H54 (cell line): ENCODE results near the gene TTBK2.

Source experiments
- DNase-seq: peaks from one replicate; pipeline ENCODE4 v3.0.0; 2011; ENCODE audit warnings: low spot score, mixed read lengths; ENCODE audit not compliant: insufficient read length
- FAIRE-seq: peaks from 3 replicates; lab custom pipeline; 2011; peaks lifted over from hg19 to GRCh38; lab: Jason Lieb, UNC
- POLR2A ChIP-seq: IDR thresholded peaks from 2 replicates; pipeline ENCODE4 v1.6.1; 2011; ENCODE audit warnings: low read depth, mild to moderate bottlenecking, low read length

TTBK2 gene

GRCh38 chr15:42726114-42726513 is 194.5 kb downstream of the TTBK2 start:
- FAIRE-seq = no peak
- DNase-seq = no peak
- TF ChIP-seq POLR2A = no peak

- FAIRE-seq (no peak), DNase-seq (no peak)
- no peak for TF ChIP-seq POLR2A
These were observed 195.2 kb downstream of the TTBK2 start for GRCh38 chr15:42725331-42725903.

- DNase-seq (no peak), FAIRE-seq (no peak)
- no peak for TF ChIP-seq POLR2A
These were observed 196.3 kb downstream of the TTBK2 start for GRCh38 chr15:42724276-42724675.

- no peak for FAIRE-seq
- TF ChIP-seq POLR2A = no peak
- no peak for DNase-seq
These were observed 197.5 kb downstream of the TTBK2 start for GRCh38 chr15:42723068-42723467.

- FAIRE-seq = no peak
- DNase-seq = no peak
- no peak for TF ChIP-seq POLR2A
These were observed 198.7 kb downstream of the TTBK2 start for GRCh38 chr15:42721916-42722315.

- FAIRE-seq = no peak
- DNase-seq = no peak
- no peak for TF ChIP-seq POLR2A
These were observed 199.6 kb downstream of the TTBK2 start for GRCh38 chr15:42721016-42721415.

DNA sequence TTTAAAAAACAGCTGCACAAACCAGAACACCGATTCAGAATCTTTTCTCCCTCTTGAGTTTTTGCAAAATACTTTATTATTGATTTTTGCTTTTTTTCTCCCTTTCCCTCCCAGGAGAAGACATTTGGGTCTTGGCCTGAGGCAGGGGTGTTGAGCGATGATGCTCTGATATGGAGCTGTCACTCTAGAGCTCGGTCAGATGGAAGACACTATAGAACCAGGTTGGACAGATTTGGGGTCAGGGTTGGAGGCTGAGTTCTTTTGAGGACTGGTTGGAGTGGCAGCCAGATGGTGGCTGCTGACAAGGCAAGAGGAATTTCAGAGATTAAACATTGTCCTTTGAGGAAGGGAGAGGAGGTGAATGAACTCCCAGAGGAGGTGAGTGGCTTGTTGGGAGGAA is 200.5 kb downstream of the TTBK2 start:
- FAIRE-seq = no peak
- TF ChIP-seq POLR2A = no peak

DNA sequence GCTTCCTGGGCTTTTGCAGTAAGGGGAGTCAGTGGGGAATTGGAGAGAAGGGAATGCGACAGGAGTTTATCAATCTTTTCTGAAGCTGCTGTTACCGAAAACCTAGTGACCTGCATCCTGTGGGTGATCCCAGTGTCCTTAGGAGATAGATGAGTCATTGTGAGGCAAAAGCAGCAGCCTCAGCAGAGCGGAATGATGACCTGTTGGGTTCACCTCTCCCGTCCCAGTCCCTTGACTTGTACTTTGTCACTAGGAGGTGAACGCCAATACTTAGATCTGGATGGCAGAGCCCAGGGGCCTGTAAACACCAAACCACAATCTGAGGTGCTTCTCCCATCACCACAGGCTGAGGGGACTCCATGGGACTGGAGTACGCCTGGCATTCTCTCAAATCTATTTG is 201.5 kb downstream of the TTBK2 start:
- FAIRE-seq (no peak), DNase-seq (no peak)
- no peak for TF ChIP-seq POLR2A

More for the DNA sequence above, 200.5 kb downstream of the TTBK2 start:
- no peak for DNase-seq

GRCh38 chr15:42716626-42717025 is 204.0 kb downstream of the TTBK2 start:
- FAIRE-seq (no peak), DNase-seq (no peak)
- no peak for TF ChIP-seq POLR2A

DNA sequence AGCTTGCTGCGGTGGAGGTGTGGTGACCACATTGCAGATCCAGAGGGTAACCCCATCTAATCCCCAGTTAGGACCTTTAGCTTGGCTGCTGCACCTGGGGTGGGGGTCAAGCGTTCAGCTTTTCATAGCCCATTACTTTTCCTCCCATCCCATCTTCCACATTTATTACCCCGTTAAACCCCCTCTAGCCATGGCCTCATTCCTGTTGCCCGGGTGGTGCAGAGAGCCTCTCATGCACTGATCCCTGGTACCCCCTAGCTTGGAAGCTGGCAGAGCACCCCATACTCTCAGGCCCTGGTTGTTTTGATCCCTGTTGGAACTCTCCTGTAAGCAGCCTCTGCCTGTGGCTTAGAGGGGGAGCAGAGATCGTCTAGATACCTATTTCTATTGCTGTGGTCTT is 204.5 kb downstream of the TTBK2 start:
- no peak for TF ChIP-seq POLR2A
- FAIRE-seq (no peak), DNase-seq (no peak)

GRCh38 chr15:42712584-42712983 is 208.0 kb downstream of the TTBK2 start:
- FAIRE-seq = no peak
- TF ChIP-seq POLR2A = no peak

GRCh38 chr15:42711746-42712145 is 208.8 kb downstream of the TTBK2 start:
- no peak for TF ChIP-seq POLR2A
- DNase-seq (no peak), FAIRE-seq (no peak)

More at GRCh38 chr15:42712584-42712983, 208.0 kb downstream of the TTBK2 start:
- no peak for DNase-seq

- DNase-seq (no peak), FAIRE-seq (no peak)
- TF ChIP-seq POLR2A = no peak
These were observed 209.9 kb downstream of the TTBK2 start for GRCh38 chr15:42710662-42711061.

GRCh38 chr15:42707873-42708544 is 212.6 kb downstream of the TTBK2 start:
- DNase-seq = no peak
- FAIRE-seq = no peak
- TF ChIP-seq POLR2A = no peak

- TF ChIP-seq POLR2A = no peak
- no peak for FAIRE-seq
- DNase-seq = no peak
These were observed 213.5 kb downstream of the TTBK2 start for GRCh38 chr15:42707068-42707467.
